NCI-H524 (cell line): Measurements from ENCODE around the gene RFNG.

Source experiments
- DNase-seq, 2 experiments: peaks; one replicate each; lab custom pipeline; 2025; lab: John Stamatoyannopoulos, UW

The RFNG gene

DNA sequence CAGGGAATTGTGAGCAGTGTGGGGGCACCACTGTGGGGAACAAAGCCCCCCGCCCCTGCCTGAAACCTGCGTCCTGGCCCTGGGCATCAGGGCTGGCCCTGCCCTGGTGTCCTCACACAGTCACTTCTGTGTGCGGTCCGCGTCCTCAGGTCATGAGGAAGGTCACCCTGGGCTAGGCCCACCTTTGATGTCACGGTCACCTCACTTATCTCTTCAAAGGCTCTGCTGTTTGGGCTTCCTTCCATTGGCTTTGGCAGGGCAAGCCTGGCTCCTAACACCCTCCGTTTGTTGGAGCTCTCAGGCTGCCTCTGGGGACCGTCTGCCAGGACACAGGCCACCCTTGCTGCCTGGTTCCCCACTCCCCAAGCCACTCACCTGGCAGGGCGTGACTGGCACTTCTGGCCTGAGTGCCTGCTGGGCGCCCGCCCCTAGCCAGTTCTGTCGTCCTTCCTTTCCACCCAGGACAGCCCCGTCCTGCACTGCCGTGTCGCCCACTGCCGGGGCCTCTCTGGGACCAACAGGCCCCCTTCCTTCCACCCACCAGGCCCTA lies 37.8 kb downstream of the RFNG start:
- no peak for DNase-seq

DNA sequence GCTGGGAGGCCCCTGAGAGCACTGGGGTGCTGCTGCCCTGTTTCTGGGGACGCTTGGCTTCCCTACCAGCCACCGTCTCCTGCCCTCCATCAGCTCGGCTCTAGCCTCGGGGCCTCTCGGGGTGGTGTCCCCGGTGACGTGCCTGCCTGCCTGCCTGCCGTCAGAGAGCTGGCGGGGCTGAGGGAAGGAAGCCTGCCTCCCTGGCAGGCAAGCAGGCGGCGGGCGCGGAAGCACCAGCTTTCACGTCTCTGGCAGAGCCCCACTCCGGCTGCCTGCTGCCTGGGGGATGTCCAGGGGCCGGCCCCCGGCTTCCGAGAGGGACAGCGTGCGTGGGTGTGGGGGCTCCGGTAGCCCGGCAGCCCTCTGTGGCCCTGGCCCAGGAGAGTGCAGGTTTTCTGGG lies 38.3 kb downstream of the RFNG start:
- no peak for DNase-seq

DNA sequence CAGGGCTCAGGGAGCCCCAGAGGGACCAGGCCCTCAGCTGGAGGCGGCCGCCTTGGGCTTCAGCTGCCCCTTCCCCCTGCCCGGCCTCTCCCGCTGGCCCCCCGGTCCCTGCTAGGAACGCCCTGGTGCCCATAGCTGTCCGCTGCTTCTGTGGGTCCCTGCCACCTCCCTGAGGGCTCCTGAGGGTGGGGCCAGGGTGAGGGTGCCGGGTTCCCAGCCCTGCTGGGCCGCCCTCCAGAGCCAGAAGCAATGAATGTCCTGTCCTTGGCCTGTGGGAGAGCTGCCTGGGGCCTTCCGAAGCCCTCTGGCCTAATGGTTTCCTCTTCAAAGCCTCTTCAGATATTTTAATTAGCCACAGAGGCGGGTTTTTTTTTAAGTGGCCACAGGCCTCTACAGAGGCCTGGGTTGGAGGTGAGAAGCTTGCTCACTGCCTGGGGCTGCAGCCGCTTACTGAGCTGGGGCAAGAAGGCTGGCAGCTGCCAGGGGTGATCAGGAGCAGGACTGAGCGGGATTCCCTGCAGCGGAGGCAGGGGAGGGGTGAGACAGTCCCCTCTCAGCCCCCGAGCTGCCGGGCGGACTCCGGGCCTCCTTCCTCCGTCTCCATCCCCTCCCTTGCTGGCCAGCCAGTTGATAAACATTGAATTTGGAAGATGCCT lies 38.8 kb downstream of the RFNG start:
- peak; percentile 37 to 46 for DNase-seq

DNA sequence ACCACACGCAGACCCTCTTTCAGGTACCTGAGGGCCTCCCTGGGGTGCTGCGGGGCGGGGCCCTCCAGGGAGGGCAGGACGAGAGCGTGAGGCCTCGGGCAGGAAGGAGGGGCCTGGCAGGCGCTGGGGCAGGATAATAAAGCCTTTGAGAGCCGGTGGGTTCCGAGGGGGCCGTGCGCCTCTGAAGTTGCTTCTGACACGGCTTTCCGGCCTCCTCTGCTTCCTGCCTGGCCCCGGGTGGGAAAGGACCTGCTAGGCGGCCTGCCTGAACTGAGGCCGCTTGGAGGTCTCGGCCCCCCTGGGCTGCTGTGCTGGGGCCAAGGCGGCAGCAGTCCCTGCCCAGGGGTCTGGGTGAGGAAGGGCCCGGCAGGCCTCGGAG lies 39.4 kb downstream of the RFNG start:
- DNase-seq, result no peak

DNA sequence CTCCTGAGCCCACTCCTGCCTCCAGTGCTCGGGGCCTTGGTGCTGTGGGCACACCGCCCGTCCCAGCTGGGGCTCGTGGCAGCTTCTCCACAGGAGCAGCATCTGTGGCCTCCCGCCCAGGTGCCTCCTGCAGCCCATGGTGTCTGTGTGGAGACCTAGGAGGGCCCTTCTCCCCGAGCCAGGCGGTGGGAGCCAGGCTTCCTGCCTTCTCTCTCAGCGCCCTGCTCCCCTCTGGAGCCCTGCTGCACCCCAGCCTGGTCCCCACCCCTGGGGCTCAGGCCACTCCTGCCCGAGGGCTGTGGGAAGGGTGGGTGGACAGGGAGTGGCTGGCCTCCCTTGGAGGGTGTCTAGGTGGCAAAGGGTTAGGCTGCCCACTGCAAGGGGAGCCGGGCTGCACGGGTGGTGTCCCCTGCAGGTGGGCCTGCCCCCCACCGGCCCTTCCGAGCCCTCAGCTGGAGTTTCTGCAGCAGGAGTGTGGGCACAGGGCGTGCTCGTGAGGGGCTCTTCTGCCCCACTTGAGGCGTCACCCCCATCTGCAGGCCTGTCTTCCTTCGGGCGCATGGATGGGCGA lies 39.9 kb downstream of the RFNG start:
- DNase-seq, result no peak

DNA sequence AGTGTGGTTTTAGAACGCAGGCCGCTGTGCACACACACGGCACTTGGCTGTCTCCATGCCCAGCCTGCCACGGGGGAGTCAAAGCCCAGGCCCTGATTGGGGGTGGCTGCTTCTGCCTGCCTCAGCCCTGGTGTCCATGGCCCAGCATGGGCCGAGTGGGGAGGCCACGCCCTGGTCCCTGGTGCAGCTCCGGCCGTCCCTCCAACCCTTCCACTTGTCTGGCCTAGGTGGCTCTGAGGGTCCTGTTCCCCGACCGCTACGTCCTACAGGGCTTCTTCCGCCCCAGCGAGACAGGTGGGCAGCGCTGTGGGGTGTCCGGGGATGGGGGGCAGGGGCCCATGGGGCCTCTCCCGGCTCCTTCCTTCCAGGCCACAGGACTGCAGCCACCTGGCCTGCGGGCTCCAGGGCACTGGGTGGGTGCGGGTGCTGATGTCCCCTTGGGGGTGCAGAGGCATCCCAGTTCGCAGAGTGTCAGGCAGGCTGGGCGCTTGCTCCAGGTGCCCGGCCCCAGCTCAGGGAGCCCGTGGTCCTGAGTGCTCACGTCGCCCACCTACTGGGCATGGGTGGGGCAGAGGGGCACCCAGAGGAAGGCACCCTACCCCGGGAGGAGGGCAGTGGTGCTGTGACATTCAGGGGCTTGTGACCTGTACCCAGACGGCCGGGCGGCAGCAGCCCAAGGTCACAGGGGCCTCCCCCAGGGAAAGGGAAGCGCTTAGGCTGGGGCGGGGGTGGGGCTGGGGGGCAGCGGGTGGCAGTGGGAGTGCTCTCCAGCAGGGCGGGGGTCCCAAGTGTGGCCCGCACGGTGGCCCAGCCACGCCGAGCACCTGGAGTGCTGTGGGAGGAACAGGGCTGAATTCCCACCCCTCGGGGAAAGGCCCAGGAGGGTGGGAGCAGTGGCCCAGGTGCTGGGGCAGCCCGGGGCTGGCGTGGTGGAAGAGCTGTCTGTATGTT lies 40.8 kb downstream of the RFNG start:
- no peak for DNase-seq

DNA sequence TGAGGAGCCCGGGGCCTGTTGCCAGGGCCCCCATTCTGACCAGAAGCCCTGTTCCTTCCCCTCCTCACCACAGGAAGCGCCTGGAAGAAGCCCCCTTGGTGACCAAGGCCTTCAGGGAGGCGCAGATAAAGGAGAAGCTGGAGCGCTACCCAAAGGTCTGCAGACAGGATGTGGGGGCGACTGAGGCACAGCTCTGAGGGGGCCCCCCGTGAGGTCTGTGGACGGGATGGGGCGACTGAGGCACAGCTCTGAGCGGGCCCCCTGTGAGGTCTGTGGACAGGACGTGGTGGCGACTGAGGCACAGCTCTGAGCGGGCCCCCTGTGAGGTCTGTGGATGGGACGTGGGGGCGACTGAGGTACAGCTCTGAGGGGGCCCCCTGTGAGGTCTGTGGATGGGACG lies 42.2 kb downstream of the RFNG start:
- no peak for DNase-seq

DNA sequence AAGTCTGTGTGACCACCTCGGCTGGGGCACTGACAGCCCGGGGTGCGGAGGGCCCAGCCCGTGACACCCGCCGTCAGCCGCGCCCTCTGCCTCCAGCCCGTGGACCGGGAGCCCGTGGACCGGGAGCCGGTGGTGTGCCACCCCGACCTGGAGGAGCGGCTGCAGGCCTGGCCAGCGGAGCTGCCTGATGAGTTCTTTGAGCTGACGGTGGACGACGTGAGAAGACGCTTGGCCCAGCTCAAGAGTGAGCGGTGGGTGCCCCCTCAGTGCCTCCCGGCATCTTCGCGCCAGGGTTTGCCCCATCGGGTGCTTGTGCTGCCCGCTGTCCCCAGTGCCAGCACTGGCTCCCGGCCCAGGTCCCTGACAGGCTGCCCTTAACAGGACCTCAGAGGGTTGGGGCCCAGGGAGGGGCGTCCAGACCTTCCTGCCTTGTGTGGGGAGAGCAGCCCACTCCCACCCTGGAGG lies 42.6 kb downstream of the RFNG start:
- no peak for DNase-seq

DNA sequence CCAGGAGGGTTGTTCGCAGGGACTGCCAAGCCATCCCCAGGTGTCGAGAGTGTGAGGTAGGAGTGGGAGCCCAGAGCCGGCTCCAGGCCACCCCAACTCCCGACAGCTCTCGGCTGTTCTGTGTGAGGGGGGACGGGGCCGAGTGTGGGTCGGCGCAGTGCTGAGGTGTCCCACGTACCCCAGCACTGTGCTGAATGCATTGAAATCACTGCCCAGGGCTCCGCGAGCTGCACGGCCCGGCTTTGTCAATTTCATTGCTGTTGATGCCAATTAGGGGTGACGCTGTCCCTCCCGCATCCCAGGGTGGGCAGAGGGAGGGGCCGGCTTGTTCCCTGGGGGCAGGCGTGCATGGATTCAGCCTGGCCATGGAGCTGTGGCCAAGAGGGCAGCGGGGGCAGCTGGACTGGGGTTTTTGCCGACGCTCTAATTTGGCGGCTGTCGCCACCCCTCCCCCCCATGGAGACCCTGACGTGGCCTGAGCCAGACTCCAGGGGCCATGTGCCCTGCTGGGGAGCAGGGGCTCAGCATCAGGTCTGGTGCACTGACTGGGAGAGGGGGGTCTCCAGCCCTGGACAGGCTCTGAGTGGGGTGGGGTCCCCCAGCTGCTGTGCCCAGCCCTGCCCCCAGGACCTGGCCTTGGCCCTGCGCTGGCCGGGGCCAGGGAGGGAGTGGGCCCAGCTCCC lies 43.2 kb downstream of the RFNG start:
- DNase-seq, result no peak

DNA sequence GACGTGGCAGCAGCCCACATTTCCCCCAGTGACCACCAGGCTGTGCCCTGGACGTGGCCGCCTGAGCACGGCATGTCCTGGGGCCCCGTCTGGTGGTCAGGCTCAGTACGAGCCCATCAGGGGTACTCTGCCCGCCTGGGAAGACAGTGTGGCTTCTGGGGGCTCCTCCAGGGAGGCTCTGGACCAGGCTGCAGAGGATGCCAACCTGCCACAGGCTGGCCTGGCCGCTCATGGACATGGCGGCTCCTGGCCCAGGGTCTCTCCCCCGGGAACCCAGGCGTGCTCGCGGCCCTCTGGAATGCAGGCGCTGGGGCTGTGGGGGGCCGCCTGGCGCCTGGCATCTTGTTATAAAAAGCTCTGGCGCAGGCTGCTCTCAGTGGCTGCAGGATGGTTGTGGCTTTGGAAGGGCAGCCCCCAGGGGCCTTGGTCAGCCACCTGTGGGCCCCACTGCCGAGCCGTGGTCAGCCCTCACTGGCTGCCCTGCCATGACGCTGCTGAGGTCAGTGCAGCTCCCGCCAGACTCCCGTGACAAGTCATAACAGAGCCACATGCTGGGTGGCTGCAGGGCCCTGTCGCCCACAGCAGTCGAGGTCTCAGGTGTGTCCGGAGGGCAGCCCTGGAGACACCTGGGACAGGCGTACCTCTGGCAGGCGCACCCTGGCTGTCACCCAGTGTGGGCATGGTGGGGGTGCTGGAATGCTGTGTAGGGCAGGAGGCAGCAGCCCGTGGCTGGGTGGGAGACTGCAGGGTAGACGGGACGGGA lies 43.9 kb downstream of the RFNG start:
- DNase-seq, result no peak

DNA sequence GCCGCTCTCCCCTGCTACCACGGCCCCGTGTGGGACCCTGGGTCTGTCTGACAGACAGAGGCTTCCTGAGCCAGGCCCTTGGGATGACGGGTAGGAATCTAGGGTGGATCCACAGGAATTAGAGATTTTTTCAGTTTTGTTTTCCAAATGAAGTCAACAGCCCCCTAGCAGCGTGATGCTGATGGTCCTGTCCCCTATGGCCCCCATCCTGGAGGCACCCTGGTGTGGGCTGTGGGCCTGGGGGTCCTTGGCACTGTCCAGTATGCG lies 44.5 kb downstream of the RFNG start:
- no peak for DNase-seq

DNA sequence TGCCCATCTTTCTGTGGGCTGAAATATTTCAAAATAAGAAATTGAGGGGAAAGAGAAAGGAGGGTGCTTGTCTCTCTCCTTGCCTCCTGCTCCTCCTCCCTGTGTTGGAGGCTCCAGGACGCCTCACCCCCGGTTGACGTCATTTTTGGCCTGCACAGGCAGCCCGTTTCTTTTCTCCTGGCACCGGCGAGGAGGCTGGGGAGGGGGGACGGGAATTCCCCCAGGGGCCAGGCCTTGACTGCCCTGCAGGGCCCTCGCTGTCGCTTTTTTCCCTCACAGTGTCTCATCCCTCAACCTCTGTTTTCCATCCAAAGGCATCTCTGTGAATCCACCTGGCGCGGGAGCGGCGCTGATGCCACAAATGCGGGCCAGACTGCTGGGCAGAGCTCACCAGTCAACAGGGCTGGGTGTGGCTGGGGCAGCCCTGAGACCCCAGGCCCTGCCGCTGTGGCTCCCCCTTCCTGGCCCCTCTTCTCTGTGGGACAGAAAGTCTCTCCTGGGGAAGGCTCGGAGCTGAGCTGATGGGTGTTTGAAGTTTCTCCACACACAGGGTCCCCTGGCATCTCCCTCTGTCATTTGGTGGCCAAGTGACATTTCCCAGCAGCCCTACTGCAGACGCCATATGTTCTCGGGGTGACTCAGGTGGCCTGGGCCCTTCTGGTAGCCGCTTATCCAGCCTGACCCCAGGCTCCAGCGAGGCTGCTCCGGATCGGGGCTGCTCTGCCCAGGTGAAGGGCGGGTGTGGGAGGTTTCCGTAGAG lies 45.0 kb downstream of the RFNG start:
- DNase-seq, result no peak

DNA sequence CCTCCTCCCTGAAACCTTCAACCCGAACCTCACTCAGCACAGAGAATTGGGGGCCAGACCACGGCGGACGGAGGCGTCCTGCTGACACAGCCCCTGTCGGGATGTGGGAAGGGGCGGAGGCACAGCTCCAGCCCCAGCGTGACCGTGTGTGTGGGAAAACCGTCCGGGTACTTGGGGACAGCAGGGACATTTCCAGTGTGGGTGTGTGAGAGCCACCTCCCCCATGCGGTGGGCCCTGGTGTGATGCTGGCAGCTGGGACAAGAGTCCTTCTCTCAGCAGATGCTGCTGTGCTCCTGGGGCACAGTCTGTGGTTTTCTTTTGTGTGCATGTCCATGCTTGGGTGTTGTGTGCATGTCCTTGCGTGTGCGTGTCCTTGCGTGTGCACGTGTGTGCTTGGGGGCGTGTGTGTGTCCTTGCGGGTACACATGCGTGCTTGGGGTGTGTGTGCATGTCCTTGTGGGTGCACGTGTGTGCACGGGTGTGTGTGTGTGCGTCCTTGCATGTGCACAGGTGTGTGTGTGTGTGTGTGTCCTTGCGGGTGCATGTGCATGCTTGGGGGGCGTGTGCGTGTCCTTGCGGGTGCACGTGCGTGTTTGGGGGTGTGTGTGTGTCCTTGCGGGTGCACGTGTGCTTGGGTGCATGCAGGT lies 45.8 kb downstream of the RFNG start:
- DNase-seq, result peak in 1 of 2 experiments; percentile 59

DNA sequence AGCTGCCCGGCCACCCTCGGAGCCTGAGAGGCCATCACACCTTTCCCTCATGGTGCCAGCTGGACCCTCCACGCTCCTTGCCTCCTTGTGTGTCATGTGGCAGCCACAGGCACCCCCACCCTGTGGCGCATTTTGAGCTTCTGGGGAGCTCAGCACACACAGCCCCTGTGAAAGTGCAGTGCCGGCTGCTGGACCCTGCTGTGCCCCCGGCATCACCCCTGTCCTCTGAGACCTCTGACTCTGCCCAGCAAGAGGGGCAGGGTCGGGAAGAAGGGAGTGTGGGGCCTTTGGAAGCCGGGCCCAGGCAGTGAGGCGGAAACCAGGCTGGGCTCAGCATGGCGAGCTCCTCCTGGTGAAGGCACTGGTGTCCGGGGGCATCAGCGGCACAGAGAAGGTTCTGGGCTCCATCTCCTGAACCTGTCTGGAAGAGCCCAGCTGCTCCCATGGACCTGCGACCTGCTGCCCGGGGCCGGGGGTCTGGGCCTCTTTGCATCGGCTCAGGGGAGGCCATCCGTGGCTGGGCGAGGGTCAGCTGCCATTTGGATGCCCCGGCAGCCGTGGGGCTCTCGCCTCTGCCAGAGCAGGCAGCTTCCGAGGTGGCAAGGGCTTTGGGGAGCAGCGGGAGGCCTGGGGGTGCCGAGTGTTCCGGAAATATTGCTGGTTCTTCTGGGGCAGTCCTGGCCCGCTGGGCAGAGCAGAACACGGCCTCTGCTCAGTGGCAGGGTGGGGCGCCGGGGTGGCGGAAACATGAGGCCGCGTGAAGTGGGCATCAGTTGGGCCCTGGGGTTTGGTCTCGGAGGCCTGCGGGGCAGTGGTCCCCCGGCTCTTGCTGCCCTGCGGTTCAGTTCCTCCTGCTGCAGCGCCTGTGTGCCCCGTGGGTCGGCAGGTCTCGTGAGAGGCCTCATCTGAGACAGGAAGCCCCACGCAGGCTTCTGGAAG lies 46.8 kb downstream of the RFNG start:
- no peak for DNase-seq

DNA sequence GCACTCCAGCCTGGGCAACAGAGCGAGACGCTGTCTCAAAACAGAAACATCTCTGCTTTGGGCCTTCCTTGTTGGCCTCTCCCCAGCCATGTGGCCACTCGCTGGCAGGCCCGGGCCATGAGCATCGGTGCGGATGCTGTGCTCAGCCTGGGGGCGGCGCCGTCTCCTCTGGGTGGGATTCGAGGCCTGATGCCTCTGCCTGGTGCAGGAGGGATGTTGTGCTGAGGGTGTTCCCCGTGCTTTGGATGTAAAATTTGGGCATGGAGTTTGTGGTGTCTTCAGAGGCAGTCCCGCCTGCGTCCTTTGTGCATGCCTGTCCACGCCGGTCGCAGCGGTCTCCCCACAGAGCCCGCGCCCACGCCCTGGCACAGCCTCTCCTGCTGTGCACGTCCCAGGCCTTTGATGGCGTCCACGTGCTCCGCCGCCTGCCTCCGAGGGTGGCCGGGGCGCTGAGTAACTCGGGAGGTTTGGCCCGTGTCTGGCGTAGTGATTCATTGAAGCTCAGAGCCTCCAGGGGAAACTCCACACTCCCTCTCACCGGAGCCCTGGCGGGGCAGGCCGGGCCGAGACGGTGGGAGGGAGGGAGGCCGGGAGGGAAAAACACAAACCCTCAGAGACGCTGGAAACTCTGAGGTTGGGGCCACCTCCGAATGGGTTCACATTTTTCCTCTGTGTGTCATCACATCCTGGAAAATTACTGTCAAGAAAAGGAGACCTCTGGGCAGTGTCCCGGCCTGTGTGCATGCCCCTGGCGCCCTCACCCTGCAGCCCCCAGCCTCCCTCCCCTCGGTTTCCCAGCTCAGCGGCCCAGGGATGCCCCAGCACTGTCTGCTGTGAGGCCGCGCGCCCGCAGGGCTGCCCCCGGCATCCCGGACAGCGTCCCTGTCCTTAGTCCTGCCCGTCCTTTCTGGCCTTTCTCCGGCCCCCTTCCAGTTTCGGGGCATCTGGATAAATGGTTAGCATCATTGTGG lies 47.9 kb downstream of the RFNG start:
- no peak for DNase-seq

DNA sequence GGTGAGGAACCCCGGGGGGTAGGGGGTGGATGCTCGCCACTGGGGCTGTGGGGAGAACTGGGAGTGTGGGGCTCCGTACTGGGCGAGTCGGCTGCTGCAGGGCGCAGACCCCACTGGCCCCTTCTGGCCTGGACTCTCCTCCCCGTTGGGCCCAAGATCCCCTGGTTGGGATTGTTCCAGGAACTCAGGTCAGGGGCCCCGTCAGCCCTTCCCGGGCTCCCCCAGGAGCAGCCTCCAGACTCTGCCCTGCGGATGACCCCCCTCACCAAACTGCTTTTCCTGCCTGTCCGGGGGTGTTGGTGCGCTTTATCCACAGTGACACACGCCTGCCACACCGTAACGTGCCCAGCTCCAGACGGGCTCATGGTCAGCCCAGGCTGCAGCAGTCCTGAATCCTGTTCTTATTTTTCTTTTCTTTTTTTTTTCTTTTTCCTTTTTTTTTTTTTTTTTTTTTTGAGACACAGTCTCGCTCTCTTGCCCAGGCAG lies 50.0 kb downstream of the RFNG start:
- DNase-seq, result no peak

DNA sequence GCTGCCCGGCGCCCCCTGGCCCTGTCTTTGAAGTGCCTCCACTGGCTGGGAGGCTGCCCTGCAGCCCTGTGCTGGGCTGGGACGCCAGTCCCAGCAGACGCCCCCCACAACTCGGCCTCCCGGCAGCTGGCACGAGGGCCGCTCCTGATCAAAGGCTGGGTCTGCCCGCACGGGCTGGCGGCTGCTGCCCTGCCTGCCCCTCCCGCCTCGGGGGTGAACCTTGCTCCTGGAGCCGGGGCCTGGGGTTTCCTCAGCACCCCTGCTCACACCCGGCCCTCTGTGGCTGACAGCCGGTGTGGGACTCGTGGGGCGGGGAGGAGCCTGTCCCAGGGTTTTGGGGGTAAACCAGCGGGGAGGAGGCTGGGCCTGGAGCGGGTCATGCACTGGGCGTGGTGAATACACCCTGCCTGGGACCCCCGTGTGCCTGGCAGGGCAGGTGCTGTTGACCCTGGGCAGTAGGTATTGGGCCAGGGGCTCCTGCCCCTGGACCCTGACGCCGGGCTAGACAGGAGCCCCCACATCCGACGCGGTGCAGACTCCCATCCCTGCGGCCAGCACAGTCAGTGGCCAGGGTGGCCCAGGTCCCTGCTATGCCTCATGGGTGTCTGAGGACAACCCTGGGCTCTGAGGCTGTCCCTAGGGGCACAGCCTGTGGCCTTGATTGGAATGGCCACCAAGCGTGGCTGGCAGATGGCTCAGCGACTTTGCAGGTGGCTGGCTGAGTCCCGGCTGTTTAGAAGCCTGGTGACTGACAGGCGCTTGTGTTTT lies 50.6 kb downstream of the RFNG start:
- peak; percentile 96 to 97 for DNase-seq
